GM21367 (cell line): ENCODE data around the gene CWF19L2.

Source experiments
- ATAC-seq: cut with Tn5 transposase; IDR thresholded peaks from one replicate; pipeline ENCODE4 v1.9.1; 2021; ENCODE audit not compliant: unreplicated experiment

The CWF19L2 gene

DNA sequence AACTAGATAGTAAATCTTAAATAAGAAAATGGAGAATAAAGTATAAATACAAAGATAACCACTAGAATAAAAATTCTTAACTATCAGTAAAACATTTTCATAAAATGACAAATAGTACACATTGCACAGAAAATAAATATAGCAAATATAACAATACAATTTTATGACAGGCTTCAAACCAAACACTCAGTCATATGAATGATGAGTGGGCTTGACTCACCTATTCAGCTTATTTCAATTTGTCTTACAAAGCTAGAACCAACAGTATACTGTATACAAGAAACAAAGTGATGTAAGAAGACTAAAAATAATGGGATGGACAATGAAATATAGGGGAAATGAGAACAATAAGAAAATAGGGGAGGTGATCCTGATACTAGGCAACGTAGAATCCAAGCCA is 141.2 kb downstream of the CWF19L2 start:
- ATAC-seq = no peak

DNA sequence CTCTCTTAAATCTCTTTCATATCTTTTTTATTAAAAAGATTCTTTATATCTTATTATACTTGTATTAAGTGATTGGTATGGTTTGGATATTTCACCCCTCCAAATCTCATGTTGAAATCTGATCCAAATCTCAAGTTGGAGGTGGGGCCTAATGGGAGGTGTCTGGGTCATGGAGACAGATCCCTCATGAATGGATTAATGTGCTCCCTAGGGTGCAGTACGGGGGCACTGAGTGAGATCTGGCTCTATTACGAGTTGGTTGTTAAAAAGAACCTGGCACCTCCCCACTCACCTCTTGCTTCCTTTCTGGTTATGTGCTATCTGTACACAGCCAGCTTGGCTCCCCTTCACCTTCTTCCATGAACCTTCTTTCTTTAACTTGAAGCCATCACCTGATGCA is 149.6 kb downstream of the CWF19L2 start:
- no peak for ATAC-seq

DNA sequence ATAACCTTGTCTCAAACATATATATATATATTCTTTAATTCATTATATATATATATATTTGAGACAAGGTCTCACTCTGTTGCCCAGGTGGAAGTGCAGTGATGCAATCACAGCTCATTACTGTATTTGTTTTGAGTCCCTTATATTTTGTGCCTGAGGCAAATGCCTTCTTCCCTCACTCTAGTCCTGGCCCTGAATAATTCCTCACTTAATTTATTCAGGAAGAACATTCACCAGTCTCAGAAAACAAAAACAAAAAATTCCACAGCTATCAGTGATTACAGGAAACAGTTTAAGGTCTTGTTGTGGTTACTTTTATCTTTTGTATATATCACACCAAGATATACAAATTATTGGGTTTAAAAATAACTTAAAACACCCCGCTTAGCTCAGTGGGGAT is 155.7 kb downstream of the CWF19L2 start:
- ATAC-seq = no peak

GRCh38 chr11:107293677-107294344 is 163.8 kb downstream of the CWF19L2 start:
- ATAC-seq = no peak

DNA sequence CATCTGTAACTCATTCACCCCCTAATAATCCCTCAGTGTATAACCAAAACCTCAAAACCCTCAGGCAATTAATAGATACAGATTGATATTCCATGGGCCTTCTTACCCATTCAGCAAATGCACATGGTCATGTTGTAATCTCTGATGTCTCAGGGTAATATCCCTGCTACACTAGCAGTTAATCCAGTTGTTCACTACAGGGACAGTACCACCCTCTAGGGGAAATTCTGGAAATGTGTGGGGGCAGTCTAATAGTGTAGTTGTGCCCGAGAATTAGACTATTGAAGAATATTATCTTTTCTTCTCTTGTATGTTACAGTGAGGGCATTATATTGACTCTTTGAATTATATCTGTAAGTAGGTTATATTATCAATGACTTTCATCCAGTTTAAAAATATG is 175.4 kb downstream of the CWF19L2 start:
- no peak for ATAC-seq
